GM20000 (cell line): ENCODE data around the gene ANKRD13B.

Source experiments
- DNase-seq: peaks from one replicate; pipeline ENCODE4 v3.0.0; 2012; ENCODE audit warnings: low spot score
- CTCF ChIP-seq: IDR thresholded peaks from 2 replicates; pipeline ENCODE4 v1.5.1; 2012; ENCODE audit warnings: mild to moderate bottlenecking, control low read depth; ENCODE audit errors: extremely low read depth, missing control alignments

Gene ANKRD13B

GRCh38 chr17:29618272-29619065, 25.5 kb downstream of the ANKRD13B start:
- TF ChIP-seq CTCF = no peak
- no peak for DNase-seq

- no peak for DNase-seq
- no peak for TF ChIP-seq CTCF
These were observed 26.3 kb downstream of the ANKRD13B start for GRCh38 chr17:29619251-29619650.

- DNase-seq = no peak
- no peak for TF ChIP-seq CTCF
These were observed 27.3 kb downstream of the ANKRD13B start for GRCh38 chr17:29620271-29620670.

GRCh38 chr17:29620779-29621500, 28.0 kb downstream of the ANKRD13B start:
- no peak for TF ChIP-seq CTCF
- no peak for DNase-seq

- DNase-seq = no peak
- no peak for TF ChIP-seq CTCF
These were observed 28.8 kb downstream of the ANKRD13B start for GRCh38 chr17:29621751-29622194.

GRCh38 chr17:29622337-29623282, 29.7 kb downstream of the ANKRD13B start, which contains the start of gene CORO6:
Gene CORO6 (minus strand): TSS chr17:29622912. CDS start chr17:29621421, 1,491 bp downstream.
- TF ChIP-seq CTCF = no peak
- peak; percentile 84 for DNase-seq
